HEK293T (cell line): ENCODE results near the gene MTX1.

Experiments
- ARNT ChIP-seq: fragments of 450-650 bp; IDR thresholded peaks from 2 replicates; pipeline ENCODE4 v1.6.1; 2017; ENCODE audit warnings: mild to moderate bottlenecking
- BHLHE40 ChIP-seq: fragments of 450-650 bp; IDR thresholded peaks from 2 replicates; pipeline ENCODE4 v1.6.1; 2016; ENCODE audit warnings: mild to moderate bottlenecking, moderate library complexity, borderline replicate concordance
- FOXM1 ChIP-seq: fragments of 450-650 bp; IDR thresholded peaks from 2 replicates; pipeline ENCODE4 v1.6.1; 2017; ENCODE audit warnings: mild to moderate bottlenecking, borderline replicate concordance
- SP1 ChIP-seq: fragments of 450-650 bp; IDR thresholded peaks from 2 replicates; pipeline ENCODE4 v1.6.1; 2017
- SUZ12 ChIP-seq: fragments of 450-650 bp; IDR thresholded peaks from 2 replicates; pipeline ENCODE4 v1.6.1; 2016; ENCODE audit warnings: mild to moderate bottlenecking
- ZNF384 ChIP-seq: fragments of 450-650 bp; IDR thresholded peaks from 2 replicates; pipeline ENCODE4 v1.6.1; 2016
- TF ChIP-seq, protein P1 (sequence below): fragments of 450-650 bp; IDR thresholded peaks from 2 replicates; pipeline ENCODE4 v1.6.1; 2016

DNA sequence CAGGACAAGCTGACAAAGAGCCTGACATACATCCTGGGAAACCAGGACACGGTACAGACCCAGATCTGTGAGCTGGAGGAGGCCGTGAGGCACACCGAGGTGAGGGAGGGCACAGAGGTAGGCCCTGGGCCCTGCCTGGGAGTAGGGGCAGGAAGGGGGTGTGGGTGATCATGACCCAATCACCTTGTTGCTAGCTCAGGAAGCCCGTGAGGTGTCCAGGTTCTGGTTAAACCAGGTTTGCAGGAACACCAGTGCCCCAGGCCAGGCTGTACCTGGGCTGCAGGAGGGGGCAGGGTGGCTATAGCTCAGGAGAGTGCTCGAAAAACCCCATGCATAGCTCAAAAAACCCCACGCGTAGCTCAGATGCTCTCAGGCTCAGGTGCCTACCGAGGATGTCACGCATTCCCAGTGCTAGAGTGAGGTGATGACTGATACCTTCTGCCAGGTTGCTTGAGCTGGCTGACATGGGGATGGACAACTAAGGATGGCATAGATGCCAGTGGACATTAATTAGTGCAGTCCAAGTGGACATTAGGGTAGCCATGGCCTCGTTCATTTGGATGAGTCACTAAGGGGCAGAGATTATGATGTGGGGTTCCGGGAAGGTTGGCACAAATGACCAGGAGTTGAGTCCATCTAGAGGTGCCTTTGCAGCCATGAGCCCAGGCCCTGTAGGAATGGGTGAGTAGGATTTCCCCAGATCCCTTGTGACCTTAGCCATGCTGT, 31.1 kb upstream of the MTX1 start:
- TF ChIP-seq BHLHE40 (no peak), FOXM1 (no peak), SUZ12 (no peak), ARNT (no peak), ZNF384 (no peak), SP1 (no peak)
- TF ChIP-seq, protein P1, sequence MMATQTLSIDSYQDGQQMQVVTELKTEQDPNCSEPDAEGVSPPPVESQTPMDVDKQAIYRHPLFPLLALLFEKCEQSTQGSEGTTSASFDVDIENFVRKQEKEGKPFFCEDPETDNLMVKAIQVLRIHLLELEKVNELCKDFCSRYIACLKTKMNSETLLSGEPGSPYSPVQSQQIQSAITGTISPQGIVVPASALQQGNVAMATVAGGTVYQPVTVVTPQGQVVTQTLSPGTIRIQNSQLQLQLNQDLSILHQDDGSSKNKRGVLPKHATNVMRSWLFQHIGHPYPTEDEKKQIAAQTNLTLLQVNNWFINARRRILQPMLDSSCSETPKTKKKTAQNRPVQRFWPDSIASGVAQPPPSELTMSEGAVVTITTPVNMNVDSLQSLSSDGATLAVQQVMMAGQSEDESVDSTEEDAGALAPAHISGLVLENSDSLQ, result no peak
